Ascending aorta (tissue), 2 donors: Measurements from ENCODE around the gene THEM5. TPM values are rescaled to one million over a fixed set of nuclear protein-coding genes. Genes with fewer than 3 reads are reported as not detected.

ENCODE experiments used
- DNase-seq, 2 donors: peaks; one replicate each; pipeline ENCODE4 v3.0.0-alpha.2; 2019; ENCODE audit warnings: low spot score in 2 of 2
- H3K27ac ChIP-seq, 2 donors: fragments of 200-600 bp; sonication (generic); one replicate each; pipeline ENCODE4 v1.5.1; 2016 to 2017; ENCODE audit warnings: mild to moderate bottlenecking in 1 of 2
- H3K27me3 ChIP-seq: fragments of 200-600 bp; sonication (generic); one replicate; pipeline ENCODE4 v1.5.1; 2017
- H3K36me3 ChIP-seq, 2 donors: fragments of 200-600 bp; sonication (generic); one replicate each; pipeline ENCODE4 v1.5.1; 2016
- H3K4me1 ChIP-seq, 2 donors: fragments of 200-600 bp; sonication (generic); one replicate each; pipeline ENCODE4 v1.5.1; 2016 to 2017; ENCODE audit warnings: mild to moderate bottlenecking in 1 of 2
- H3K4me3 ChIP-seq, 2 donors: fragments of 200-600 bp; sonication (generic); one replicate each; pipeline ENCODE4 v1.5.1; 2016 to 2017; ENCODE audit warnings: mild to moderate bottlenecking in 1 of 2
- H3K9me3 ChIP-seq, 2 donors: fragments of 200-600 bp; sonication (generic); one replicate each; pipeline ENCODE4 v1.5.1; 2016
- CTCF ChIP-seq, 3 experiments: fragments of 200-600 bp in 2 of 3; fragments of 450-650 bp in 1 of 3; sonication (generic) in 2 of 3; IDR thresholded peaks; one replicate each; pipeline ENCODE4 v1.5.1; 2016 to 2019; ENCODE audit warnings: antibody characterized with exemption in 3 of 3, mild to moderate bottlenecking in 1 of 3, moderate library complexity in 1 of 3
- intact Hi-C: fragments of 100-400 bp; cut with DNase I; formaldehyde crosslinking; loops from one replicate; pipeline ENCODE4 v1.15.1; 2023
- total RNA-seq: library from RNA; depleted of rRNA; stranded (reverse); fragments of >200 nt; gene quantifications from one replicate; pipeline ENCODE4 v1.1.0, GENCODE V29; 2016

The THEM5 gene
- total RNA-seq, 1 donor from 2014 or later = not detected

GRCh38 chr1:151814971-151815545 lies 38.5 kb downstream of the THEM5 start:
- Histone ChIP-seq H3K27ac (no peak overlapping the region), H3K4me1 (no peaks in the 10 kb centered on the region), H3K4me3 (no peak overlapping the region), H3K36me3 (no peaks in the 10 kb centered on the region), H3K9me3 (no peaks in the 10 kb centered on the region), H3K27me3 (no peaks in the 10 kb centered on the region)
- no peak for TF ChIP-seq CTCF (IDR thresholded peaks at IDR 0.05)
- no peak for DNase-seq
- intact Hi-C loops = no loop called here

- Histone ChIP-seq H3K4me1 (no peaks in the 10 kb centered on the region), H3K27ac (no peak overlapping the region), H3K9me3 (no peaks in the 10 kb centered on the region), H3K27me3 (no peaks in the 10 kb centered on the region), H3K36me3 (no peaks in the 10 kb centered on the region), H3K4me3 (no peak overlapping the region)
- intact Hi-C loops = no loop called here
- no peak for DNase-seq
- TF ChIP-seq CTCF (IDR thresholded peaks at IDR 0.05) = no peak
Measured at GRCh38 chr1:151814426-151814825, 39.1 kb downstream of the THEM5 start.

GRCh38 chr1:151813271-151813977 lies 40.1 kb downstream of the THEM5 start:
- intact Hi-C loops = no loop called here
- H3K9me3 ChIP-seq = no peaks in the 10 kb centered on the region
- DNase-seq = no peak
- H3K27me3 ChIP-seq = no peaks in the 10 kb centered on the region
- no peaks in the 10 kb centered on the region for H3K36me3 ChIP-seq
- H3K4me3 ChIP-seq = no peak overlapping the region
- no peak for TF ChIP-seq CTCF (IDR thresholded peaks at IDR 0.05)
- H3K4me1 ChIP-seq = no peaks in the 10 kb centered on the region
- H3K27ac ChIP-seq = no peak overlapping the region

GRCh38 chr1:151811181-151811580 lies 42.3 kb downstream of the THEM5 start:
- Histone ChIP-seq H3K36me3 (no peaks in the 10 kb centered on the region), H3K9me3 (no peaks in the 10 kb centered on the region), H3K27me3 (no peaks in the 10 kb centered on the region), H3K27ac (no peak overlapping the region), H3K4me3 (no peak overlapping the region), H3K4me1 (no peaks in the 10 kb centered on the region)
- DNase-seq = no peak
- intact Hi-C loops = no loop called here
- TF ChIP-seq CTCF (IDR thresholded peaks at IDR 0.05) = no peak

GRCh38 chr1:151809985-151810556 lies 43.4 kb downstream of the THEM5 start:
- DNase-seq = no peak
- no peak for TF ChIP-seq CTCF (IDR thresholded peaks at IDR 0.05)
- H3K36me3 ChIP-seq = no peaks in the 10 kb centered on the region
- H3K4me1 ChIP-seq = no peaks in the 10 kb centered on the region
- no peaks in the 10 kb centered on the region for H3K27me3 ChIP-seq
- no peaks in the 10 kb centered on the region for H3K9me3 ChIP-seq
- intact Hi-C loops = no loop called here
- no peak overlapping the region for H3K4me3 ChIP-seq
- no peak overlapping the region for H3K27ac ChIP-seq
